Stimulated activated naive CD8-positive, alpha-beta T cell treated with anti-CD3 and anti-CD28 coated beads, Interleukin-15, amount 100 ng/mL, for 72 hours (primary cell): Measurements from ENCODE around the gene MTX1.
"Not testable (repeated sequence)": the region's sequence is repeated elsewhere in the genome, so short reads cannot be mapped to it uniquely, and the experiment has no call there.

ENCODE experiments used
- ATAC-seq: fragments of 150-1000 bp; cut with Tn5 transposase; 2 replicates; pipeline ENCODE4 v1.10.0; 2021; ENCODE audit warnings: mild to moderate bottlenecking, moderate library complexity
- DNase-seq, 2 donors: peaks; one replicate each; pipeline ENCODE4 v3.0.0; 2021 to 2022
- H3K27ac Mint-ChIP-seq, 2 donors: one replicate each; pipeline ENCODE4 v1.8.0; 2022; ENCODE audit warnings: mild to moderate bottlenecking in 2 of 2, mixed read lengths in 2 of 2, moderate library complexity in 2 of 2
- H3K27me3 Mint-ChIP-seq: one replicate; pipeline ENCODE4 v1.8.0; 2022; ENCODE audit warnings: mixed read lengths
- H3K4me1 Mint-ChIP-seq: one replicate; pipeline ENCODE4 v1.8.0; 2022; ENCODE audit warnings: mild to moderate bottlenecking, mixed read lengths
- H3K4me3 Mint-ChIP-seq, 2 donors: one replicate each; pipeline ENCODE4 v1.8.0; 2022; ENCODE audit warnings: mild to moderate bottlenecking in 2 of 2, mixed read lengths in 2 of 2, moderate library complexity in 1 of 2
- H3K9me3 Mint-ChIP-seq, 2 donors: one replicate each; pipeline ENCODE4 v1.8.0; 2022; ENCODE audit warnings: mixed read lengths in 2 of 2

MTX1 gene

DNA sequence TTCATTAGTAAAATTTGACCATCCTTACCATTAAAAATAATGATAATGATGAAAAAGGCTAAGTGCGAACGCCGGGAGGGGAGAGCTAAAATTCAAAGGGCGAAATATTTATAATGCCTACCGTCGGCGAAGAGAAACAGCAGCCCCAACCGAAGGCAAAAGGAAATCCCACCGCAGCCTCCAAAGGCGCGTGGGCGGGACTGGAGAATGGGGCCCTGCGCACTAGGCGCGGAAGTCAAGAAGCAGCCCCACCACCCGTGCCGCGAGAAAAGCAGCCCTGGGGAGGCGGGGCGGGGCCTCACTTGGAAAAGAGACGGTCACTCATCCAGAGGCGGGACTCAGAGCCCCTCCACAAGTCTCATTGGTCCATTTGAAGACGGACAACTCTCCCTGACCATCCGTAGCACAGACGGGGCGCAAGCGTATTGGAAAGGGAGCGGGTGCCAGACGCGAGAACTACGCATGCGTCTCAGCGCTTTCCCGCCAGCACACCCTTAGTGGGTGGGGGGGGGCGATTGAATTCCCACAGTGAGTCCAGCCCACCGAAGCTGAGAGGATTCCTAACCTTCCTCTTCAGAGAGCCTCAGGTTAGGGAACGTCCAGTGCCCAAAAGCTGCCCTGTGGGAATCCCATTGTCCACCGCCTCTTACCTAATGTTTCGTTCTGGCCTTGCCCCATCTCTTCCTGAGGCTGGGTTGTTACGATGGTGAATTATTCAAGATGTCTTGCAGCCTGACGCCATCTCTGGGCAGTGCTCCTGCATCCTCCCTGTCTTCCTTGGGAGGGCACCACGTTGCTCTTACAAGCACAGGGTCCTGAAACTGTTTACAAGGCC, 19.0 kb downstream of the MTX1 start:
- Mint-ChIP-seq H3K9me3 (peaks cover 0 to 5% of the 10 kb centered on the region in 2 donors), H3K27ac (peak overlapping the region; percentile 96), H3K27me3 (no peaks in the 10 kb centered on the region), H3K4me3 (peak overlapping the region; percentile 94 to 99), H3K4me1 (peaks cover 37% of the 10 kb centered on the region)
- DNase-seq (peak; percentile 98 to 99), ATAC-seq (peak; percentile 94)

DNA sequence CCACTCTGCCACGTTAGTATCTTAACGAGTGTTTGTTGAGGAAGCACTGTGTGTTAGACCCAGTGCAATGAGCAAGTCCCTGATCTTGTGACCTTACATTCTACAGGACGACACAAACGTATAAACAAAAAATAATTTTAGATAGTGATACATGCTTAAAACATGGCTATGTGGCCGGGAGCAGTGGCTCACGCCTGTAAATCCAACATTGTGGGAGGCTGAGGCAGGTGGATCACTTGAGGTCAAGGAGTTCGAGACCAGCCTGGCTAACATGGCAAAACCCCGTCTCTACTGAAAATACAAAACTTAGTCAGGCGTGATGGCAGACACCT, 19.6 kb downstream of the MTX1 start:
- no peak for ATAC-seq
- peak overlapping the region; percentile 94 to 99 for H3K4me3 Mint-ChIP-seq
- H3K9me3 Mint-ChIP-seq, result peaks cover 0 to 5% of the 10 kb centered on the region in 2 donors
- DNase-seq, result no peak
- H3K4me1 Mint-ChIP-seq, result peaks cover 37% of the 10 kb centered on the region
- H3K27ac Mint-ChIP-seq, result peak overlapping the region; percentile 96
- no peaks in the 10 kb centered on the region for H3K27me3 Mint-ChIP-seq

DNA sequence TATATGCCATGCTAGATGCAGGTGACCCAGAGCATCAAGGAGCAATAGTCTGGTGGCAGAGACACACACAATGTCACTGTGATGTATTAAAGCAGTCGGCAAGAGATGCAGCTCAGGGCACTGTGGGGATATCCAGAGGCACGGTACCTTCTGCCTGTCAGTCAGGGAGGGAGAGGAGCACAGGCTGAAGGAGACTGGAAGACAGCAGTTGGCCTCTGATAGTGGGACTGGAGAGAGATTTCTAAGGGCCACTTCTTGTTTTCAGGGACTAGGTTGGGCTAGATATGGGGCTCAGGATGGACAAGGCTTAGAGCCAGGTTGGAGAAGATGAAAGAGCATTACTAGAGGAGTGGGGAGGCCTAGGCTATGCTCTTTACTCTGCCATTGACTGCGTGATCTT, 22.8 kb downstream of the MTX1 start:
- not testable (repeated sequence) for H3K27ac Mint-ChIP-seq, DNase-seq, H3K9me3 Mint-ChIP-seq, H3K27me3 Mint-ChIP-seq, ATAC-seq, H3K4me3 Mint-ChIP-seq
- peaks cover 26% of the 10 kb centered on the region for H3K4me1 Mint-ChIP-seq

GRCh38 chr1:155232001-155232978, 23.8 kb downstream of the MTX1 start:
- peaks cover 21% of the 10 kb centered on the region for H3K4me1 Mint-ChIP-seq
- not testable (repeated sequence) for ATAC-seq, H3K4me3 Mint-ChIP-seq, H3K27me3 Mint-ChIP-seq, DNase-seq, H3K9me3 Mint-ChIP-seq
- H3K27ac Mint-ChIP-seq, result peak overlapping the region in 1 of 2 donors; percentile 29

GRCh38 chr1:155233502-155233901, 25.0 kb downstream of the MTX1 start:
- H3K9me3 Mint-ChIP-seq, H3K27me3 Mint-ChIP-seq, H3K27ac Mint-ChIP-seq, H3K4me3 Mint-ChIP-seq, DNase-seq: not testable (repeated sequence)
- peak; percentile 35 for ATAC-seq
- H3K4me1 Mint-ChIP-seq, result peaks cover 11% of the 10 kb centered on the region

DNA sequence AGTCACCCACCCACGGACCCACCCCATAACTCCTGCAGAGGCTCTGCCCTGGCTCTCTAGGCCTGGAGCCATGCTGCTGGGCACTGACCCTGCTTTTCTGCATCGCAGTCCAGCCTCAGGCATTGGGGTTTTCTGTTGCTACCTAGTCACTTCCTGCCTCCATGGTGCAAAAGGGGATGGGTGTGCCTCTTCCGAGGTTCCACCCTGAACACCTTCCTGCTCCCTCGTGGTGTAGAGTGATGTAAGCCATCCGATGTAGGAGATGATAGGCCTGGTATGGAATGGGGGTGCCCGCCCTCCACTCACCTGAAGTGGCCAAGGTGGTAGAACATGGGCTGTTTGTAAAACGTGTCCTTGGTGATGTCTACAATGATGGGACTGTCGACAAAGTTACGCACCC, 26.9 kb downstream of the MTX1 start:
- H3K4me3 Mint-ChIP-seq, H3K27me3 Mint-ChIP-seq, H3K9me3 Mint-ChIP-seq, DNase-seq, ATAC-seq, H3K4me1 Mint-ChIP-seq: not testable (repeated sequence)
- H3K27ac Mint-ChIP-seq, result peak overlapping the region in 1 of 2 donors; percentile 1

- no peak for DNase-seq
- ATAC-seq, result no peak
- H3K27ac Mint-ChIP-seq, result no peak overlapping the region
- H3K4me1 Mint-ChIP-seq, result peaks cover 13% of the 10 kb centered on the region
- H3K4me3 Mint-ChIP-seq, result no peak overlapping the region
- H3K9me3 Mint-ChIP-seq, result no peaks in the 10 kb centered on the region
- no peaks in the 10 kb centered on the region for H3K27me3 Mint-ChIP-seq
These were observed 28.0 kb downstream of the MTX1 start for GRCh38 chr1:155236451-155236850.

DNA sequence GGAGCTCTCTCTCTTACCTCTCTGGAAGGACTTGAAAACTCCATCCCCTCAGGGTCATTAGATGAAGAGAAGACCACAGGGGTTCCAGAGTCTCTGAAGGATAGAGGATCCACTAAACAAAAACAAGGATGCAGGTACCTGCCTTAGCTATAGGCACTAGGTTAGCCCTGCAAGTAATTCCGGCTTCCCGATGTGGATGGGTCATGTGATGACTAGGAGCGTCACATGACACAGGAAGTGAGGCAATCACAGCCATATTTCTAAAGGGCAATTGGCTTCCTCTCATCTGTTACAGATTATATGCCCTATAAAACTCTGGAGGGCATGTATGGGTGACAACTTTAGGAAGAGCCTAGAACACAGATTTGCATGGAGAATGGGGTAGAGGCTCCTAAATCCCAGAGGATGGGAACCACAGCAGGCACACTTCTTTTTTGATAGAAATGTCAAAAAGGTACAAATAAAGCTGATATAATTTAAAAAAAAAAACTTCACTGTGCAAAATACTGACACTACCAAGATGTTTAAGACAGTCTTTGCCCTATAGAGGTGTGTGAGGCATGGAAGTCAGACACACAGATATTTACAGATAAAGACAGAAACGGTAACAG, 32.7 kb downstream of the MTX1 start:
- Mint-ChIP-seq H3K9me3 (no peaks in the 10 kb centered on the region), H3K27ac (peak overlapping the region; percentile 93 to 97), H3K4me1 (peaks cover 54% of the 10 kb centered on the region), H3K4me3 (peak overlapping the region; percentile 81 to 88), H3K27me3 (no peaks in the 10 kb centered on the region)
- DNase-seq (peak; percentile 47 to 68), ATAC-seq (peak; percentile 48)

DNA sequence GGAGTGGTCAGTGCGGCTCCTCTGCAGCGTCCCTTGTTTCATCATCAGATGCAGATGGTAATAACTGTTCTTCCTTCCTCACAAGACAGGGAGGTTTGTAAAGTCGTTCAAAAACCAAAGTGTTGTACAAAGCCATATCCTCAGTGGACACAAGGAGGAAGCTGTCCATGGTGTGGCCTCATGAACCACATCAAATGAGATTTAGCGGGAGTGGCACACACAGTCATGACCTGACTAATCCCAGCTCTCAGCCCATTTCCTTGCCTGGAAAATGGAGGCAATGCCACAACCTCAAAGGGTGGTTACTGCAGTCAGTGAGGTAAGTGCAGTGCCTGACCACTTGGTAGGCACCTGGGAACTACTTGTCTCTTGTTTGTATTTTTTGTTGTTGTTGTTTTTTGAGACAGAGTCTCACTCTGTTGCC, 33.4 kb downstream of the MTX1 start:
- ATAC-seq, result no peak
- peaks cover 55% of the 10 kb centered on the region for H3K4me1 Mint-ChIP-seq
- peak overlapping the region; percentile 93 to 97 for H3K27ac Mint-ChIP-seq

GRCh38 chr1:155242805-155243358, 34.4 kb downstream of the MTX1 start:
- DNase-seq (no peak), ATAC-seq (no peak)
- H3K27ac Mint-ChIP-seq, result peak overlapping the region in 1 of 2 donors; percentile 72
- peaks cover 55% of the 10 kb centered on the region for H3K4me1 Mint-ChIP-seq
- H3K27me3 Mint-ChIP-seq, result no peaks in the 10 kb centered on the region
- H3K9me3 Mint-ChIP-seq, result no peaks in the 10 kb centered on the region
- H3K4me3 Mint-ChIP-seq, result peak overlapping the region; percentile 72 to 77

More for the DNA sequence above, 33.4 kb downstream of the MTX1 start:
- Mint-ChIP-seq H3K27me3 (no peaks in the 10 kb centered on the region), H3K9me3 (no peaks in the 10 kb centered on the region), H3K4me3 (peak overlapping the region; percentile 81 to 88)
- DNase-seq, result no peak

DNA sequence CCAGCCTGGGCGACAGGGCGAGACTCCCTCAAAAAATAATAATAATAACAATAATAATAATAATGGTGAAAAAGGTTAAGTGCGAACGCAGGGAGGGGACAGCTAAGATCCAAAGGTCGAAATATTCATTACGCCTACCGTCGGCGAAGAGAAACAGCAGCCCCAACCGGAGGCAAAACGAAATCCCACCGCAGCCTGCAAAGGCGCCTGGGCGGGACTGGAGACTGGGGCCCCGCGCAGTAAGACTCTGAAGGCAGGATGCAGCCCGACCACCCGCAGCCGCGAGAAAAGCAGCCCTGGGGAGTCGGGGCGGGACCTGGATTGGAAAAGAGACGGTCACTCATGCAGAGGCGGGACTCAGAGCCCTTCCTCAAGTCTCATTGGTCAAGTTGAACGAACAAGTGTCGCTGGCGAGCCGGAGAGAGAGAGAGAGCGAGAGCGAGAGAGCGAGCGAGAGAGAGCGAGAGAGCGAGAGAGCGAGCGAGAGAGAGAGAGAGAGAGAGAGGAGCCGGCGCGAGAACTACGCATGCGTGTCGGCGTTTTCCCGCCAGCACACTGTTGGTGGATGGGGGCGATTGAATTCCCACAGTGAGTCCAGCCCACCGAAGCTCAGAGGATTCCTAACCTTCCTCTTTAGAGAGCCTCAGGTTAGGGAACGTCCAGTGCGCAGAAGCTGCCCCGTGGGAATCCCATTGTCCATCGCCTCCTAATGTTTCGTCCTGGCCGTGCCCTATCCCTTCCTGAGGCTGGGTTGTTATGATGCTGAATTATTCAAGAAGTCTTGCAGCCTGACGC, 36.1 kb downstream of the MTX1 start:
- peaks cover 55% of the 10 kb centered on the region for H3K4me1 Mint-ChIP-seq
- H3K27ac Mint-ChIP-seq, result peak overlapping the region; percentile 74 to 86
- DNase-seq, result peak; percentile 96 to 100
- peak; percentile 97 for ATAC-seq
- H3K9me3 Mint-ChIP-seq, result no peaks in the 10 kb centered on the region
- H3K27me3 Mint-ChIP-seq, result no peaks in the 10 kb centered on the region
- peak overlapping the region; percentile 70 to 77 for H3K4me3 Mint-ChIP-seq

DNA sequence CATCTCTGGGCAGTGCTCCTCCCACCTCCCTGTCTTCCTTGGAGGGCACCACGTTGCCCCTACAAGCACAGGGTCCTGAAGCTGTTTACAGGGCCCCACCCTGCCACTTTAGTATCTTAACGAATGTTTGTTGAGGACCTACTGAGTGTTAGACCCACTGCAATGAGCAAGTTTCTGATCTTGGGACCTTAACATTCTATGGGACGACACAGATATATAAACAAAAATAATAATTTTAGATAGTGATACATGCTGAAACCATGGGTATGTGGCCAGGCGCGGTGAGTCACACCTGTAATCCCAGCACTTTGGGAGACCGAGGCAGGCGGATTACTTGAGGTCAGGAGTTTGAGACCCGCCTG, 36.6 kb downstream of the MTX1 start:
- peak overlapping the region; percentile 70 to 77 for H3K4me3 Mint-ChIP-seq
- ATAC-seq, result no peak
- H3K27ac Mint-ChIP-seq, result peak overlapping the region; percentile 29 to 86
- no peaks in the 10 kb centered on the region for H3K9me3 Mint-ChIP-seq
- H3K27me3 Mint-ChIP-seq, result no peaks in the 10 kb centered on the region
- DNase-seq, result no peak
- peaks cover 59% of the 10 kb centered on the region for H3K4me1 Mint-ChIP-seq

DNA sequence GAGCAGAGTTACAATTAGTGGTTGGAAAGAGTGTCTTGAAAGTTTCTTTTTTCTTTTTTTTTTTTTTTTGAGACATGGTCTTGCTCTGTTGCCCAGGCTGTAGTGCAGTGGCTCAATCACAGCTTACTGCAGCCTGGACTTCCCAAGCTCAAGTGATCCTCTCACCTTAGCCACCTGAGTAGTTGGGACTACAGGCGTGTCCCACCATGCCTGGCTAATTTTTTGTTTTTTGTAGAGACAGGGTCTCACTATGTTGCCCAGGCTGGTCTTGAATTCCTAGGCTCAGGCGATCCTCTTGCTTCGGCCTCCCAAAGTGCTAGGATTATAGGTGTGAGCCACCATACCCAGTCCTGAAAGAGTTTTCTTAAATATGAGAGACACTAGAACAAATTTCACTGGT, 38.3 kb downstream of the MTX1 start:
- H3K4me3 Mint-ChIP-seq, ATAC-seq, H3K27me3 Mint-ChIP-seq, DNase-seq, H3K9me3 Mint-ChIP-seq, H3K27ac Mint-ChIP-seq: not testable (repeated sequence)
- H3K4me1 Mint-ChIP-seq, result peaks cover 55% of the 10 kb centered on the region

GRCh38 chr1:155247667-155248553, 39.4 kb downstream of the MTX1 start:
- Mint-ChIP-seq H3K4me3 (no peak overlapping the region), H3K27me3 (no peaks in the 10 kb centered on the region), H3K4me1 (peaks cover 44% of the 10 kb centered on the region), H3K9me3 (no peaks in the 10 kb centered on the region), H3K27ac (no peak overlapping the region)
- DNase-seq (no peak), ATAC-seq (no peak)
